Osteocyte (in vitro differentiated cells): Measurements from ENCODE around the gene TMEM252. TPM values are rescaled to one million over a fixed set of nuclear protein-coding genes. Genes with fewer than 3 reads are reported as not detected.

Source experiments
- DNase-seq: peaks from one replicate; pipeline ENCODE4 v3.0.0; 2021; ENCODE audit warnings: mixed read lengths; ENCODE audit not compliant: unreplicated experiment; ENCODE audit errors: extremely low spot score
- H3K27ac Mint-ChIP-seq: one replicate; pipeline ENCODE4 v1.8.0; 2021; ENCODE audit warnings: mild to moderate bottlenecking, mixed read lengths; ENCODE audit not compliant: unreplicated experiment
- H3K27me3 Mint-ChIP-seq: one replicate; pipeline ENCODE4 v1.8.0; 2021; ENCODE audit warnings: mixed read lengths; ENCODE audit not compliant: unreplicated experiment
- H3K36me3 Mint-ChIP-seq: one replicate; pipeline ENCODE4 v1.8.0; 2021; ENCODE audit warnings: mixed read lengths; ENCODE audit not compliant: unreplicated experiment
- H3K4me1 Mint-ChIP-seq: one replicate; pipeline ENCODE4 v1.8.0; 2021; ENCODE audit warnings: mixed read lengths; ENCODE audit not compliant: unreplicated experiment
- H3K4me3 Mint-ChIP-seq: one replicate; pipeline ENCODE4 v1.8.0; 2021; ENCODE audit warnings: mild to moderate bottlenecking, moderate library complexity, mixed read lengths; ENCODE audit not compliant: unreplicated experiment
- H3K9me3 Mint-ChIP-seq: one replicate; pipeline ENCODE4 v1.8.0; 2021; ENCODE audit warnings: mixed read lengths; ENCODE audit not compliant: unreplicated experiment
- total RNA-seq: library from RNA; stranded (reverse); gene quantifications from 2 replicates; pipeline ENCODE4 v1.2.1, GENCODE V29; 2021
- TF ChIP-seq, protein P1 (sequence below): fragments of 200-600 bp; sonication (generic); IDR thresholded peaks from 2 replicates; pipeline ENCODE4 v1.5.0; 2021; ENCODE audit warnings: antibody characterized with exemption, mild to moderate bottlenecking, moderate library complexity

TMEM252 gene
- total RNA-seq, 1 donor from 2014 or later: not detected

DNA sequence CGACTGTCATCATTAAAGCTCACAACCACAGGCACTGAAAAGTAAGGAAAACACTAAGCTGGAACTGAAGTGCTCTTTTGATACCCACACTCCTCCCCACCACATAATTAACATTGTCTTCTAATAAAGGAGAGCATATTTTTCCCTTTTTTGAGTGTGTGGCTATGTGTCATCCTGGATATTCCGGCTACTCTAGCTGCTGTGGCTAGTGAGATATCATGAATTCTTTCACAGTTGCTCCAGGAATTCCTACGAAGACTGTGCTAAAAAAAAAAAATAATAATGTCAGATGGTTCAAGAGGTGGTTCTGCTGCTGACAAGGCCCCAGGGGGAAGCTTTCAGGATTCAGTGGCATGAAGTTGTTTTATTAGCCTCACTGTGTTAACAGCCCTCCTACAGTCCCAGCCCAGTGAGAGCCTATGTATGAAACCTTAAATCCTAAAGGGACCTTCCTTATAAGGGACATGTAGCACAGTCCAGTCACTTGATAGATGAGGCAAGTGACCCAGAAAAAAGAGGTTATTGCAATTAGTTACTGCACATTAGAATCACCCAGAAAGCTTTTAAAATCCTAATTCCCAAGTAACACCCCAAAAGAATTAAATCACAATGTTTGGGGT lies 46.6 kb downstream of the TMEM252 start:
- DNase-seq: no peak
- H3K27me3 Mint-ChIP-seq: peaks cover 3% of the 10 kb centered on the region
- H3K9me3 Mint-ChIP-seq: no peaks in the 10 kb centered on the region
- no peaks in the 10 kb centered on the region for H3K4me1 Mint-ChIP-seq
- no peak overlapping the region for H3K27ac Mint-ChIP-seq
- no peaks in the 10 kb centered on the region for H3K36me3 Mint-ChIP-seq
- TF ChIP-seq, protein P1, sequence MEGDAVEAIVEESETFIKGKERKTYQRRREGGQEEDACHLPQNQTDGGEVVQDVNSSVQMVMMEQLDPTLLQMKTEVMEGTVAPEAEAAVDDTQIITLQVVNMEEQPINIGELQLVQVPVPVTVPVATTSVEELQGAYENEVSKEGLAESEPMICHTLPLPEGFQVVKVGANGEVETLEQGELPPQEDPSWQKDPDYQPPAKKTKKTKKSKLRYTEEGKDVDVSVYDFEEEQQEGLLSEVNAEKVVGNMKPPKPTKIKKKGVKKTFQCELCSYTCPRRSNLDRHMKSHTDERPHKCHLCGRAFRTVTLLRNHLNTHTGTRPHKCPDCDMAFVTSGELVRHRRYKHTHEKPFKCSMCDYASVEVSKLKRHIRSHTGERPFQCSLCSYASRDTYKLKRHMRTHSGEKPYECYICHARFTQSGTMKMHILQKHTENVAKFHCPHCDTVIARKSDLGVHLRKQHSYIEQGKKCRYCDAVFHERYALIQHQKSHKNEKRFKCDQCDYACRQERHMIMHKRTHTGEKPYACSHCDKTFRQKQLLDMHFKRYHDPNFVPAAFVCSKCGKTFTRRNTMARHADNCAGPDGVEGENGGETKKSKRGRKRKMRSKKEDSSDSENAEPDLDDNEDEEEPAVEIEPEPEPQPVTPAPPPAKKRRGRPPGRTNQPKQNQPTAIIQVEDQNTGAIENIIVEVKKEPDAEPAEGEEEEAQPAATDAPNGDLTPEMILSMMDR: no peak
- no peak overlapping the region for H3K4me3 Mint-ChIP-seq

DNA sequence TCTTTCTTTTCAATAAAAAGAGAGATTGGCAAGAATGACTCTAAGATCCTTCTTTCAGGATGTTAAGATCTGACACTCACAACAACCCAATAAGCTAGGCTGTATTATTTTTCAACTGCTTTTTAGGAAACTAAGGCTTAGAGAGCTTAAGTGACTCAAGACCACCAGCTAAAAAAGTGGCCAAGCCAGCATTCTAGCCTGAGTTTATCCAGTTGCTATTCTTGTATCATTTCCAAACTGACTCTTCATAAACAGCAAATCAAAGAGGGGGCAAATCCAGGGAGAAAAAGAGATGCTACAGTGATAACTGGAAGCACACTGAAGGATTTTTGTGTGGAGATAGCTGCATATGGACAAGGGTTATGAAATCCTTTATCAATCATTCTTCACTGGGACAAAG lies 47.1 kb downstream of the TMEM252 start:
- Mint-ChIP-seq H3K9me3 (no peaks in the 10 kb centered on the region), H3K4me3 (no peak overlapping the region), H3K27ac (no peak overlapping the region), H3K27me3 (no peaks in the 10 kb centered on the region), H3K4me1 (no peaks in the 10 kb centered on the region), H3K36me3 (no peaks in the 10 kb centered on the region)
- TF ChIP-seq, protein P1: no peak
- no peak for DNase-seq

DNA sequence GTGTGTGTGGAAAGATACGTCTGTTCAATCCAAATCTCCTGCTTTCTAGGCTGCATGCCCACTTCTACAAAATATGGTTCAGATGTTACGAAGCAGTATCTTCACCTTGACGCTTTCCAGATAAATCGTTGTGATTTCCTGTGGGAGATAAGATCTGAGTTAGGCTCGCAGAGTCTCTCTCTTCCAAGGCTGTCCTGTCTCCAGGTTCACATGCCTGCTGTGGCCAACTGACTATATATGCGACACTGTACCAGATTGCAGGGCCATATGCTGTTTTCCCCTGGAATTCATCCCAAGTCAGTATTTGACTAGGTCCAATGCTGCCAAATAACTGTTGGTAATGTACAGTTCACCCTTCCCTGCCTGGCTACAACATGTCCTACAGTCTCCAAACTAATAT lies 47.9 kb downstream of the TMEM252 start:
- Mint-ChIP-seq H3K27ac (no peak overlapping the region), H3K27me3 (no peaks in the 10 kb centered on the region), H3K4me1 (no peaks in the 10 kb centered on the region)

DNA sequence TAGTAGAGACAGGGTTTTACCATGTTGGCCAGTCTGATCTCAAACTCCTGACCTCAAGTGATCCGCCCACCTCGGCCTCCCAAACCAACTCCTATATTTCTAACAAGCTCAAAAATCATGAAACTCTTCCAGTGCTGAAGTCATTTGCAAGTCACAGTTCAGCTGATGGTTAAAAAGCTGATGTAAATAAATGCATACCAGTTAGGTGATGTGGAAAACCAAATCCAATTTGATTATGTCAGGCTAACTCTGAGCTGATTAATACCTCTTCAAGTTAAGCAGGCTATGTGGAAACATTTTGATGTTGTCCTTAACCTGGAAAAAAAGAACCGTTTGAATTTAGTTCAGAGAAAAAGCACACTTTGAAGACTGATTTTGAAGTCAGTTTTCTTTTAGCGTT lies 51.0 kb downstream of the TMEM252 start:
- DNase-seq: no peak
- Mint-ChIP-seq H3K27ac (no peak overlapping the region), H3K9me3 (peaks cover 4% of the 10 kb centered on the region), H3K27me3 (no peaks in the 10 kb centered on the region), H3K36me3 (no peaks in the 10 kb centered on the region), H3K4me3 (no peak overlapping the region), H3K4me1 (no peaks in the 10 kb centered on the region)
- TF ChIP-seq, protein P1: no peak

More for the DNA sequence above, 47.9 kb downstream of the TMEM252 start:
- H3K4me3 Mint-ChIP-seq: no peak overlapping the region
- no peaks in the 10 kb centered on the region for H3K9me3 Mint-ChIP-seq
- no peak for DNase-seq
- H3K36me3 Mint-ChIP-seq: no peaks in the 10 kb centered on the region
- TF ChIP-seq, protein P1: no peak

DNA sequence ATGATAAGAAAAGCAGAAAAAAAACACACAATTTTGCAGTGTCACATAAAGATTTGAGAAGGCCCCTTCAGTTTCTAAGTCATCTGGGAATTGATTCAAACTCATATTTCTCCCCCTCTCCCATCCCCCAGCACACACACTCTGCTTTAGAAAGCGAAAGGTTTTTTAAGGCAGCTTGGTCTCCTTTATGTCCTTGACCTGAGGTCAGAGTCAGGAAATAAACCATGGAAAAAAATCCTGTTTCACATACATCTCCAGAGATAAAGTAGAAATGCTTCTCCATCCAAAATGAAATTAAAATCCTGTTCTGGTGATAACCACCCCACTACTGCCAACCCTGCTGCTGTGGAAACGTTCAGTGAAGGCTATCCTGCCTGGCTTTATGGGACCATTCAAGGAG lies 52.6 kb downstream of the TMEM252 start:
- peaks cover 4% of the 10 kb centered on the region for H3K9me3 Mint-ChIP-seq
- no peak overlapping the region for H3K4me3 Mint-ChIP-seq
- H3K27ac Mint-ChIP-seq: no peak overlapping the region
- DNase-seq: no peak
- H3K36me3 Mint-ChIP-seq: no peaks in the 10 kb centered on the region
- H3K27me3 Mint-ChIP-seq: no peaks in the 10 kb centered on the region
- no peaks in the 10 kb centered on the region for H3K4me1 Mint-ChIP-seq
- TF ChIP-seq, protein P1: no peak

Other genes with a start within 250 kb of the TMEM252 start
- gene FOXD4L3, start 238.0 kb downstream of the TMEM252 start, total RNA-seq: 0.26 TPM in 1 of 2 replicates, not detected in the other
- not detected in 2 replicates for gene PGM5, start 184.3 kb downstream of the TMEM252 start, total RNA-seq
- not detected in 2 replicates for gene PIP5K1B, start 164.4 kb upstream of the TMEM252 start, total RNA-seq